ENCODE data around the gene LHFPL3.

The LHFPL3 gene

GRCh38 chr7:104852386-104852785, 524.0 kb downstream of the LHFPL3 start:
- no peak for DNase-seq

DNA sequence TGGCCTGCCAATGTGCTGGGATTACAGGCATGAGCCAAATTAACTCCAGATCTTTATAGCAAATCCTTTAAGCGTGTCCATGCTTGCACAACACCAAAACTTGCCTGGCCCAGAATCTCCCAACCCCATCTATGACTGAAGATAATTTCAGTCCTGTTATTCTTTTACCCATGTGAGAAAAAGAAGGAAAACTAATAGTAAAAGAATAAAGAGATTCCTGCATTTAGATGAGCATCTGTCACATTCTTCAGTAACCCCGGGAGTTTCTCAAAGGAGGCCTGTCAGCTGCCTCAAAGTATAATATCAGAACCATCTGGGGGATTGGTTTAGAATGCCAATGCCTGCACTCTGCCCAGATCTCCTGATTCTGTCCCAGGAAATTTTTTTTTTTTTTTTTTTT, 527.5 kb downstream of the LHFPL3 start:
- DNase-seq, result no peak

DNA sequence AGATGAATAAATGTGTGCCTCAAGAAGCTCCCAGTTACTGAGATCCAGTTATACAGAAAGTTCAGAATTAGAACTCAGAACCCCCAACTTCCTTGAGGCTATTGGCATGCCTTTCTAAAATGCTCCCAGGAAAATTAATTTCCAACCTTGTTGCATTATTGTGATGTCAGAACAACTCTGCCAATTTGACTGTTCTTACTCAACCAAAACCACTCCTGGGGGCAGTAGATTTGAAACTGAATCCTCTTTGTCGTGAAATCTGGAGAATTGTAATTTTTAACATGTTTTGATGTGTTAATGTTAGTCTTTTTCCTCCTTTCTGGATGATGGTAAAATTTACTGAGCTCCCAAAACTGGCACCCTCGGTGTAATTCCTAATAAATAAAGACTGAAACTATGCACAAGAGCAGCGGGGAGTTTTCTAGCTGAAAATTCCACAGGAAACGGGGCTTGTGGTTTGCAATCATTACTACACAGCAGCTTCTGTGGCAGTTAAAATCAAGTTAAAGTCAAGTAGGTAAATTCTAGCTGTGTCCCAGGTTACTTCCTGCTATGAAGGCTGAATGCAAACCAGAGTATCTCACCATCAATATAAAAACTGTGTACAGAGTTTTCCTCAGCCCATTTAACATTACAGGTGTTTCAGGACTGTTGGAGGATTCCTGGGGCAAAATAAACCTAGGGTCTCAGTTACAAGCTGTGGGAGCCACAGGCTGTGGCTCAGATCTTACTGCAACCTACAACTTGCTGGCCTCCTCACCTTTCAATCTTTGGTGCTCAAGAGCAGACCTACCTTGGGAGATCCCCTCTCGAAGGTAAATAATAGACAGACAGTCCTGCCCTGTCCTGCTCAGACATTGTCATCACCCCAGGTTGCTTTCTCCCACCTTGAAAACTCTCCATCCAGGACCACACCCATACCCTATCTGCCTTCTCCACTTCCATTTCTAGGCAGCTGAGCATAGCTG, 529.3 kb downstream of the LHFPL3 start:
- DNase-seq, result no peak

DNA sequence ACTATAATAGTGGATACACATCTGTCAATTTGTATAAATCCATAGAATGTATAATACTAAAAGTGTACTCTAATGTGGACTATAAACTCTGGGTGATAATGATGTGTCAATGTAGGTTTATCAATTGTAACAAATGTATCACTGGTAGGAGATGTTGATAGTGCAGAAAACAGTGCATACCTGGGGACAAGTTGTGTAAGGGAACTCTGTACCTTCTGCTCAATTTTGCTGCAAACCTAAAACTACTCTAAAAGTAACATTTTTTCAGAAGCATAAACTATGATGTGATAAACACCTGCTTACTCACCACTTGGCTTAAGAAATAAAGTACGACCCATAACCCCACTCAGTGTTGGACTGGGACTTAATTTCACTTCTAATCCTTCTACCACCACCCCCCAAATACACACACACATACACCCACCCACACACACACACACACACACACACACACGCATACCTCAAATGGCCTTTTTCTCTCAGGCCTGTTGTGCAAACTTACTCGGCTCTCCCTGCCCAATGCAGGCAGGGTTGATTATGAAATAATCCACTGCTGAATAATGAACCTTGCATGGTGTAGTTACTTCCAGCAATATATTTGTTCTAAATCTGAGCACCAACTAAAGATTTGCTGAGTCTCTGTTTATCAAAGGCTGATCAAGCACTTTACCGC, 531.5 kb downstream of the LHFPL3 start:
- DNase-seq, result no peak

- DNase-seq, result no peak
These were observed 533.5 kb downstream of the LHFPL3 start for GRCh38 chr7:104861729-104862390.

DNA sequence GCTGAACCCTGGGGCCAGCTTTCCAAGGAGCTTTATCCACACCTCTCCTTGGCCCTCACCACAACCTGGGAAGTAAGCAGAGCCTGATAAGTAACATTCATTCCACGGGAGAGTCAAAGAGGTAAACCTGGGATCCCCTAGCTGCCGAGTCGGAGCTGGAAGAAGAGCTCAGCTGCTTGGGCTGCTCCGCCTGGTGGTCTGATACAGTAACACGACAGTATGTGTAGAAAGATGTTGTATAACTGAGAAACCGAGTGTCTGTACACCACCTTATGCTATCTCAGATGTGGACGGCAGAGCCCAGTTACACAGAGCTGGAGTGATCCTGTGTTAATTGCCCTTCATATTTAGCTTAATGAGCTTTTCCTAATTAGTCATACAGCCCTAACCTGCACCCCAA, 534.3 kb downstream of the LHFPL3 start:
- DNase-seq, result no peak

GRCh38 chr7:104873401-104873800, 545.0 kb downstream of the LHFPL3 start:
- DNase-seq, result no peak

- no peak for DNase-seq
These were observed 550.2 kb downstream of the LHFPL3 start for GRCh38 chr7:104878577-104878976.

GRCh38 chr7:104883248-104883717, 554.9 kb downstream of the LHFPL3 start:
- no peak for DNase-seq

DNA sequence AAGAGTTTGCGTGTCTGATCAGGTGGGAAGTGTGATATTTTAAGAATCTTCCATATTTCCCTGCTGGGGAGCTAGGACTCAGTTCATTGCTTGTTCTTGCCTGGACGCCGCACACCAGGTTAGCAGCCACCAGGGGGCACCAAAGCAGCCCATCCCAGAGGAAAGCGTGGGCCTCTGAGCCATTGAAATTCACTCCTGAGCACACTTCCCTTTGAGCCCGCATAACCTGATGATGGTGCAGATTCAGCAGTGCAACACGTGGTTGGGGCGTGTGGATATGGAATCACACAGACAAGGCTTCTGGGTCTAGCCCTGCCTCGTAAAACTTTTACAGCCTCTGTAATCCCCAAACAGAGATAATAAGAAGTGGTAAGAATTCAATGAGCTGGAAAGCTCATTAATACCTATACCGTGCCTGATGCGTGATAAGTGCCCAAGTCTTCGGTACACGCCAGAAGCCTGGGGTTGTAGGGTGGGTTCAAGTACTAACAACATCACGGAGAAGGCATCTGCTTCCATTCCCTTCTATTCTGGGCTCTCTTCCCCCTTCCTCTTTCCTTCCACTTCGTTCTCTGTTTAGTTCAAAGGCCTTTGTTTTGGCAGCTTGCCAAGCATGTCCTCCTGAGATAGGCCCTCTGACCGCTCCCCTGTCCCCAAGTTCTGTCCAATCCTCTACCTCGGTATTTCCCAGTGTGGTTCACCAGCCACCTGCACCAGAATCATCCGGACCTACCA, 555.5 kb downstream of the LHFPL3 start:
- peak; percentile 80 for DNase-seq

GRCh38 chr7:104886651-104887050, 558.2 kb downstream of the LHFPL3 start:
- no peak for DNase-seq

DNA sequence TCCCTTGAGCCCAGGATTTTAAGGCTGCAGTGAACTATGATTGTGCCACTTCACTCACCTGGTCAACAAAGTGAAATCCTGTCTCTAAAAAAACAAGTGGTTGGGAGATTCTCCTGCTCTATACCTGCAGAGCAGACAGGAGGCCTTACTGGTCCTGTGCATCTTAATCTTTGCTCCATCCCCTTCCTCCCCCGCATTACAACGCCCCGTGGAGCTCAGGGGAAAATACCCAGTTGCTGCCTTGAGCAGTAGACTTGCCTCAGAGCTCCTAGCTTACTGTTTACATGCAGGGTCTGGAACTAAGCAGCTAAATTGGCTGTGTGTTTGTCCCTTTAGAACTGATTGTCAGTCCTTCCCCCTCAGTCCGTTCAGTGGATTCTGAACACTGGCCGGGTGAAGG, 561.8 kb downstream of the LHFPL3 start:
- DNase-seq, result no peak

- DNase-seq, result no peak
These were observed 563.5 kb downstream of the LHFPL3 start for GRCh38 chr7:104891949-104892348.

DNA sequence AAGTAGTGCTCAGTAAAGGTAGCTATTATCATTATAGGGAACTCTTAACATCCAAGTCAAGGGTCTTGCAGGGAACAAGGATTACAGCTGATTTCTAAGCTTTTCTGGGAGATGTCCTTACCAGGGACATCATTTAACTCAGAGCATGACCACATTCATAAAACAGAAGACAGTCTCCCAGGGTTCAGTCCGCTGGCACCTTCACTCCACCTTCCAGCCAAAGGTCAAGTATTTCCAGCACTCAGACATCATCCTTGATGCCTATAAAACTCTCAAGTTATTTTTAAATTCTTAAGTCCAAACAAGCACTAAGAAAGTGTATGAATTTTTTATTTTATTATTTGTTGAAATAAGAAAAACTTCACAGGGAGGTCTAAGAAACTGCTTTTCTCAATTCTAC, 565.9 kb downstream of the LHFPL3 start:
- no peak for DNase-seq

DNA sequence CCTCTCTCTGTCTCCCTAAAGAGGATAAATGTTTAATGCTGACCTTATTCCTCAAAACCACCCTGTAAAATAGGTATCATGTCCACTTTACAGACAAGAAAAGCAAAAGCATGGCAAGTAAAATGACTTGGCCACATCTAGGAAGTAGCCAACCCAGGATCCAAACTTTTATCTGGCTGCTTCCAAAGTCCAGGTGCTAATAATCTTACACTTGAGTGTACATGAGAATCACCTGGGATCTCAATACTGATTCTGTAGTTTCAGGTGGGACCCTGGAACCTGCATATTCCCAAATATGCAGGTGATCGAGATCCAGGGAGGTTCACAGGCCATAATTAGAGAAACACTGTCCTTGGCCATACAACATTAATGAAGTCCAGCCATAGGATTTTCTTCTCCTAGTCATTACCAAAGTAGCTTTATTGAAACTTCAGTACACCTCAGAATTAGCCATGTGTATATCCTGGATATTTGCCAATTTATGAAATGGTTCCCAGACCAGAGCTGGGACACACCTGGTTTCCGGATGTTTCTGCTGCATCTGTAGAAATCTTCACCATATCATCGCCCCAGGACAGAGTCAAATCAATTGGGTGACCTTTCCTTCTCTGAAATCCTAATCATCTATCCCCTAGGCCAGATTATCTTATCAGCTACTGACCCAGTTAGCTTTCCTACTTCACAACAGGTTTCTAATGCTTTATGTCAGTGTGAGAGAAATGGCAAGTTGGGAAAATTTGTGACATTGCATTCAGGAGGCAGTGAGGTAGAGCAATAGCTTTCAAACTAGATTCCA, 566.5 kb downstream of the LHFPL3 start:
- no peak for DNase-seq

GRCh38 chr7:104895522-104896236, 567.3 kb downstream of the LHFPL3 start:
- DNase-seq, result no peak

DNA sequence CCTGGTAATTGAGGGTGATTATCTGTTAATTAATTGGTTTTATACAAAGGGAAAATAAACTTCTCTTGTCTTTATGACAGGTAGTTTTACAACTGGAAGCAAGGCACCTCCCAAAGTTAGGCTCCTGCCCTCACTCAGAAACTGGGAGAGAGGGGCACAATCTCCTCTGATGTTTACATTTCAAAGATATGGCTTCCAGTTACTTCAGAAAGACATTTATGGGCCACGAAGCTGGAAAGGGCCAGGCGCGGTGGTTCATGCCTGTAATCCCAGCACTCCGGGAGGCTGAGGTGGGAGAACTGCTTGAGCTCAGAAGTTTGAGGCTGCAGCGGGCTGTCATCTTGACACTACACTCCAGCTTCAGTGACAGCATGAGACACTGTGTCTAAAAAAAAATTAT, 570.0 kb downstream of the LHFPL3 start:
- no peak for DNase-seq

DNA sequence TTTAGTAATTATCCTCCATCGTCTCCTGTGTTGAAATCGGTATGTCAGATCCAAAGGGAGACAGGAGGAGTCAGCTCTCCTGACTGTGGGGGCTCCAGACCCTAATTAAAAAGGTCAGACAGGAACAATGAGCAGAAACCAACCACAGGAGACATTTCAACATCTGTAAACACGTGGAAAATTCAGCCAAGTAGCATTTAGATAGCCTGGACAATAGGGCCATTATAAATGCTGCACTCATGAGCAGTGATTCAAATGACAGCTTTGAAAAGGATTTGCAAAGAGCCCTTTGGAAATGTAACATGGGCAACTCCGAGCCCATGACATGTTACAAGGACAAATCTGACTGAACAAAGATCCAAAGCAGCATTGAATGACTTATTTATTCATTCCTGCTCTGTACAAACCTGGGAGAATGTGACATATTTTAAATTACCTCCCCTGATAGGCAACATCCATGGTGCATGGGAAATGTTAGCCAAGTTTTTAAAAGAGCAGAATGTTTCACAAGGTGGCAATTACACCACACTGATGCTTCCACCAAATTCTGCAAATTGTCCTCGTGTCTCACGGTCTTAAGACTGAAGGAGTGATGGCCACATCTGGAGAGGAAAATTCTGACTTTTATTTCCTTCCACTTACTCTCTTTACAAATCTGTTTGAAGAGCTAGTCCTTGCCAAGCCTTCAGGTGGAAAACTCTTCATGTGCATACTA, 572.3 kb downstream of the LHFPL3 start:
- DNase-seq, result no peak

- DNase-seq, result no peak
These were observed 572.8 kb downstream of the LHFPL3 start for GRCh38 chr7:104901240-104901619.

GRCh38 chr7:104902183-104902582, 573.8 kb downstream of the LHFPL3 start:
- no peak for DNase-seq

DNA sequence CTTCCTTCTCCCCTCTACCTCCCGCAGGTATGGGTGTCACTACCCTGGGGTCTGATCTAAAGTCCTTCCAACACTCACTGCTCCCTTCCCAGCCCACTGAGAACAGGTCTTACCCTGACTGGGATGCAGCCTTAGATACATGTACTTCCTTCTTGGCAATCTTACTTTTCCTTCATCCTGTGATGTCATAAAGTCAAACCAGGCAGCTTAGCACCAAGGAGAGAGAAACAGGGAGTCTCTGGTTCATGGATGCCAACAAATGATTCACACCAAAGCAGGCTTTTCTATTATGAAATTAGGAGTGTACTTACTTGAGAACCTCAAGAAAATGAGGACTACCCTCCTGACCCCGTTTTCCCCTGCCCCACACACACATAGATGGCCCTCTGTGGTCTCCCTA, 574.6 kb downstream of the LHFPL3 start:
- no peak for DNase-seq
